Loucy (cell line): ENCODE measurements around the gene IQCE.

Source experiments
- H2AFZ ChIP-seq: fragments of 200-600 bp; sonication (generic); 2 replicates; pipeline ENCODE4 v1.6.0; 2016; ENCODE audit warnings: antibody characterized with exemption, mild to moderate bottlenecking, low read length, moderate library complexity
- H3F3A ChIP-seq: fragments of 200-600 bp; 2 replicates; pipeline ENCODE4 v1.6.0; 2016; ENCODE audit warnings: antibody characterized with exemption, low read depth, mild to moderate bottlenecking
- H3K27me3 ChIP-seq: fragments of 200-600 bp; sonication (generic); 2 replicates; pipeline ENCODE4 v1.6.1; 2014; ENCODE audit warnings: low read length, mild to moderate bottlenecking; ENCODE audit not compliant: insufficient read depth, poor library complexity, severe bottlenecking
- H3K36me3 ChIP-seq: fragments of 200-600 bp; sonication (generic); 2 replicates; pipeline ENCODE4 v1.6.1; 2016; ENCODE audit warnings: low read length; ENCODE audit not compliant: insufficient read depth
- H3K4me1 ChIP-seq: fragments of 200-600 bp; sonication (generic); 2 replicates; pipeline ENCODE4 v1.5.1; 2014; ENCODE audit warnings: low read length, mild to moderate bottlenecking; ENCODE audit not compliant: insufficient read depth, poor library complexity, severe bottlenecking
- H3K4me2 ChIP-seq: fragments of 200-600 bp; sonication (generic); 2 replicates; pipeline ENCODE4 v1.6.0; 2014; ENCODE audit warnings: antibody characterized with exemption, low read length, low read depth, mild to moderate bottlenecking; ENCODE audit not compliant: poor library complexity, severe bottlenecking
- H3K4me3 ChIP-seq: fragments of 200-600 bp; sonication (generic); 2 replicates; pipeline ENCODE4 v1.5.1; 2014; ENCODE audit warnings: low read length, mild to moderate bottlenecking, mixed read lengths; ENCODE audit not compliant: poor library complexity, severe bottlenecking
- H3K79me2 ChIP-seq: fragments of 200-600 bp; sonication (generic); 2 replicates; pipeline ENCODE4 v1.6.1; 2014; ENCODE audit warnings: low read length; ENCODE audit not compliant: insufficient read depth
- H3K9ac ChIP-seq: fragments of 200-600 bp; sonication (generic); 2 replicates; pipeline ENCODE4 v1.6.0; 2014; ENCODE audit warnings: mild to moderate bottlenecking, low read depth, low read length, moderate library complexity; ENCODE audit not compliant: poor library complexity, severe bottlenecking
- H3K9me2 ChIP-seq: fragments of 200-600 bp; sonication (generic); replicated peaks from 2 replicates; pipeline ENCODE4 v1.6.1; 2016; ENCODE audit warnings: low read depth, low read length, mixed read lengths
- H3K9me3 ChIP-seq: fragments of 200-600 bp; sonication (generic); 2 replicates; pipeline ENCODE4 v1.6.1; 2014; ENCODE audit warnings: mild to moderate bottlenecking, antibody characterized with exemption, low read length, low read depth; ENCODE audit not compliant: insufficient read depth
- H4K20me1 ChIP-seq: fragments of 200-600 bp; sonication (generic); 2 replicates; pipeline ENCODE4 v1.6.0; 2014; ENCODE audit warnings: antibody characterized with exemption, low read length, mild to moderate bottlenecking; ENCODE audit not compliant: insufficient read depth, poor library complexity, severe bottlenecking
- EZH2phosphoT487 ChIP-seq: fragments of 200-600 bp; IDR thresholded peaks from 2 replicates; pipeline ENCODE4 v1.6.1; 2018; ENCODE audit warnings: antibody characterized with exemption, mild to moderate bottlenecking, moderate library complexity, borderline replicate concordance
- TF ChIP-seq, protein P1 (sequence below): fragments of 200-600 bp; sonication (generic); conservative IDR thresholded peaks from 2 replicates; pipeline ENCODE4 v1.5.1; 2014; ENCODE audit warnings: mild to moderate bottlenecking, antibody characterized with exemption, low read length

IQCE gene

DNA sequence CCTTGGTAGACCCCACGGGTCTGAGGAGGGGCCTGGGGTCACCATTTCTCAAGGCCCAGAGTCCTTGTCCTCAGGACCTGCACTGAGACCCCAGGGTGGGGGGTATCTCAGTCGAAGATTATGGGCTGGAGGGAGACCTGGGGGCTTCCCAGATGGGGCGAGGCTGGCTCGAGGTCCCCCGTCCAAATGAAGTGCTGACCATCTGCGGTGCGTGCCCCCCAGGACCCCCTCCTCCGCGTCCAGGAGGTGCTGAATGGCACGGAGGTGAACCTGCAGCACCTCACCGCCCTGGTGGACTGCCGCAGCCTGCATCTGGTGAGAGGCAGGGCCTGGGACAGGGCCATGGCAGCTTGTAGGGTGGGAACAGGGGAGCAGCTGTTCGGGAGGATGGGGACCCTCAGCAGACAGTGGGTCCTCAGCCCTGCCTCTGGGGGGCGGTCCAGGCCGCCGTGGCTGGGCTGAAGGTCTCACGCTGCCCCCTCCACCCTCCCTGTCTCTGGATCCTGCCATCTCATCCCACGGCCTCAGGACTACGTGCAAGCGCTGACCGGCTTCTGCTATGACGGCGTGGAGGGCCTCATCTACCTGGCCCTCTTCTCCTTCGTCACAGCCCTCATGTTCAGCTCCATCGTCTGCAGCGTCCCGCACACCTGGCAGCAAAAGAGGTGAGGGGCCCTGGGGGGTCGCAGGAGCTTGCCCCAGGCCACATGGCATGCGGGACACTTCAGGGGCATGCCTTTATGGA, 97.3 kb downstream of the IQCE start:
- Histone ChIP-seq H3K27me3 (no peaks in the 10 kb centered on the region), H3K4me2 (no peak overlapping the region), H3K4me1 (no peaks in the 10 kb centered on the region), H4K20me1 (no peaks in the 10 kb centered on the region), H3K4me3 (no peak overlapping the region), H3K36me3 (peaks cover 27% of the 10 kb centered on the region; the same call in 1 of the 2 replicates), H3K79me2 (no peaks in the 10 kb centered on the region), H3K9ac (no peak overlapping the region), H2AFZ (no peak overlapping the region), H3K9me3 (no peaks in the 10 kb centered on the region), H3F3A (no peaks in the 10 kb centered on the region), H3K9me2 (no peaks in the 10 kb centered on the region)
- TF ChIP-seq EZH2phosphoT487, result no peak
- TF ChIP-seq, protein P1, sequence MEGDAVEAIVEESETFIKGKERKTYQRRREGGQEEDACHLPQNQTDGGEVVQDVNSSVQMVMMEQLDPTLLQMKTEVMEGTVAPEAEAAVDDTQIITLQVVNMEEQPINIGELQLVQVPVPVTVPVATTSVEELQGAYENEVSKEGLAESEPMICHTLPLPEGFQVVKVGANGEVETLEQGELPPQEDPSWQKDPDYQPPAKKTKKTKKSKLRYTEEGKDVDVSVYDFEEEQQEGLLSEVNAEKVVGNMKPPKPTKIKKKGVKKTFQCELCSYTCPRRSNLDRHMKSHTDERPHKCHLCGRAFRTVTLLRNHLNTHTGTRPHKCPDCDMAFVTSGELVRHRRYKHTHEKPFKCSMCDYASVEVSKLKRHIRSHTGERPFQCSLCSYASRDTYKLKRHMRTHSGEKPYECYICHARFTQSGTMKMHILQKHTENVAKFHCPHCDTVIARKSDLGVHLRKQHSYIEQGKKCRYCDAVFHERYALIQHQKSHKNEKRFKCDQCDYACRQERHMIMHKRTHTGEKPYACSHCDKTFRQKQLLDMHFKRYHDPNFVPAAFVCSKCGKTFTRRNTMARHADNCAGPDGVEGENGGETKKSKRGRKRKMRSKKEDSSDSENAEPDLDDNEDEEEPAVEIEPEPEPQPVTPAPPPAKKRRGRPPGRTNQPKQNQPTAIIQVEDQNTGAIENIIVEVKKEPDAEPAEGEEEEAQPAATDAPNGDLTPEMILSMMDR, result no peak

DNA sequence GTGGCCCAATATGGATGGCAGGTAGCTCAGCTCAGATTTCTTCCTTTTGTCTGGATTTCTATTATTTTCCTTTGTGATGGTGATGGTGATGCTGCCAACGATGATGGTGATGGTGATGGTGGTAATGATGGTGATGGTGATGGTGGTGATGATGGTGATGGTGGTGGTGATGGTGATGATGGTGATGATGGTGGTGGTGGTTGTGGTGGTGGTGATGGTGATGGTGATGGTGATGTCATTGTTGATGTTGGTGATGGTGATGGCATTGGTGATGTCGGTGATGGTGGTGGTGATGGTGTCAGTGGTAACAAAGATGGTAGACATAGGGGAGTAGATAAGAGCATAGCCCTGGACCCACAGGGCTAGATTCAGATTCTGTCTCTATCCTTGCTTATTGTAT, 98.4 kb downstream of the IQCE start:
- no peaks in the 10 kb centered on the region for H3K27me3 ChIP-seq
- no peaks in the 10 kb centered on the region for H4K20me1 ChIP-seq

DNA sequence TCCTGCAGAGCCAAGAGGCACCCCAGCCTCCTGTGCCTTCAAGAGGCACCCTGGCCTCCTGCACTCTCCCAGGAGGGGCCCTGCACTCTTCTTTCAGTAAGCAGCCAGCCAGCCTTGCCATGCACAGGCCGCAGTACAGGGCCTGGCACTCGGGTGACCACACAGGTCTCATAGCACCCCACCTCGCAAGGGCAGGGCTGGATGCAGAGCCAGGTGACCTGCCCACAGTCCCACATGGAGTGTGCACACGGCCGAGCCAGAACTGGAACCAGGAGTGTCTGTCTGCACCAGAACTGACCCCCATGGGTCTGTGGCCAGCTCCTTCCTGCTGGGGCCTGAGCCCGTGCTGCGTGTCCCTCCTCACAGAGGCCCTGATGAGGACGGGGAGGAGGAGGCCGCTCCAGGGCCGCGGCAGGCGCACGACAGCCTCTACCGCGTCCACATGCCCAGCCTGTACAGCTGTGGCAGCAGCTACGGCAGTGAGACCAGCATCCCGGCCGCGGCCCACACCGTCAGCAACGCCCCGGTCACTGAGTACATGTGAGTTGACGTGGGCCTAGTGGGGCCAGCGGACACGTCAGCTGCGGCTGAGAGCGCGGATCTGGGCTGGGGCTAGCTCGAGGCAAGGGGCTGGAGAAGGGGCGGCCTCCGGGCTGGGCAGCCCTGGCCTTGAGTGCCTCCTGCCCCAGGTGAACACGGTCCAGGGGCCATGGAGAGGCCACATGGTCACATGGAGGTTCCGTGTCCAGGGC, 99.3 kb downstream of the IQCE start:
- TF ChIP-seq EZH2phosphoT487, result no peak
- TF ChIP-seq, protein P1, result no peak
- H3F3A ChIP-seq, result no peaks in the 10 kb centered on the region
- H3K9me2 ChIP-seq, result no peaks in the 10 kb centered on the region
- H2AFZ ChIP-seq, result no peak overlapping the region
- H3K4me3 ChIP-seq, result no peak overlapping the region
- H4K20me1 ChIP-seq, result no peaks in the 10 kb centered on the region
- no peaks in the 10 kb centered on the region for H3K4me1 ChIP-seq
- H3K9me3 ChIP-seq, result no peaks in the 10 kb centered on the region
- no peak overlapping the region for H3K4me2 ChIP-seq
- H3K9ac ChIP-seq, result no peak overlapping the region
- peaks cover 15% of the 10 kb centered on the region; the same call in 1 of the 2 replicates for H3K36me3 ChIP-seq
- no peaks in the 10 kb centered on the region for H3K27me3 ChIP-seq
- no peaks in the 10 kb centered on the region for H3K79me2 ChIP-seq

More for the DNA sequence above, 98.4 kb downstream of the IQCE start:
- H3F3A ChIP-seq, result no peaks in the 10 kb centered on the region
- H3K4me3 ChIP-seq, result no peak overlapping the region
- TF ChIP-seq EZH2phosphoT487, result no peak
- TF ChIP-seq, protein P1, result no peak
- no peaks in the 10 kb centered on the region for H3K4me1 ChIP-seq
- H3K79me2 ChIP-seq, result no peaks in the 10 kb centered on the region
- no peaks in the 10 kb centered on the region for H3K9me3 ChIP-seq
- H3K4me2 ChIP-seq, result no peak overlapping the region
- peaks cover 19% of the 10 kb centered on the region; the same call in 1 of the 2 replicates for H3K36me3 ChIP-seq
- no peak overlapping the region for H3K9ac ChIP-seq
- no peak overlapping the region for H2AFZ ChIP-seq
- H3K9me2 ChIP-seq, result no peaks in the 10 kb centered on the region
